Measurements from ENCODE around the gene ZNF772.

The ZNF772 gene

DNA sequence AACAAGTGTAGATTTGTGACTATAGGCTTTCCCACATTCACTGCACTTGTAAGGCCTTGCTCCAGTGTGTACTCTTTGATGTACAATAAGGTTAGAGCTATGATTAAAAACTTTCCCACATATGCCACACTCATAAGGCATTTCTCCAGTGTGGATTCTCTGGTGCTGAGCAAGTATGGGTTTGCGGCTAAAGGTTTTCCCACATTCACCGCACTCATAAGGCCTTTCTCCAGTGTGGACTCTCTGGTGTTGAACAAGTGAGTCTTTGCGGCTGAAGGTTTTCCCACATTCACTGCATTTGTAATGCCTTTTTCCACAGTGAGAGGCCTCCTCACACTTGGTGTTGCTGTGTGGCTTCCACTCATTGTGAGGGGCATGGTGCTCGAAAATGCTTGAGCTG, 3.7 kb downstream of the ZNF772 start:
- TF ChIP-seq, protein P1, sequence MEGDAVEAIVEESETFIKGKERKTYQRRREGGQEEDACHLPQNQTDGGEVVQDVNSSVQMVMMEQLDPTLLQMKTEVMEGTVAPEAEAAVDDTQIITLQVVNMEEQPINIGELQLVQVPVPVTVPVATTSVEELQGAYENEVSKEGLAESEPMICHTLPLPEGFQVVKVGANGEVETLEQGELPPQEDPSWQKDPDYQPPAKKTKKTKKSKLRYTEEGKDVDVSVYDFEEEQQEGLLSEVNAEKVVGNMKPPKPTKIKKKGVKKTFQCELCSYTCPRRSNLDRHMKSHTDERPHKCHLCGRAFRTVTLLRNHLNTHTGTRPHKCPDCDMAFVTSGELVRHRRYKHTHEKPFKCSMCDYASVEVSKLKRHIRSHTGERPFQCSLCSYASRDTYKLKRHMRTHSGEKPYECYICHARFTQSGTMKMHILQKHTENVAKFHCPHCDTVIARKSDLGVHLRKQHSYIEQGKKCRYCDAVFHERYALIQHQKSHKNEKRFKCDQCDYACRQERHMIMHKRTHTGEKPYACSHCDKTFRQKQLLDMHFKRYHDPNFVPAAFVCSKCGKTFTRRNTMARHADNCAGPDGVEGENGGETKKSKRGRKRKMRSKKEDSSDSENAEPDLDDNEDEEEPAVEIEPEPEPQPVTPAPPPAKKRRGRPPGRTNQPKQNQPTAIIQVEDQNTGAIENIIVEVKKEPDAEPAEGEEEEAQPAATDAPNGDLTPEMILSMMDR (IDR thresholded peaks at IDR 0.05; ENCODE audit: low read depth, low read length, missing control alignments) = no peak
- no peak overlapping the region for H3K4me3 ChIP-seq (replicated peaks; ENCODE audit: low read depth, low read length)
- no peak for DNase-seq (ENCODE audit: extremely low read depth, low read depth)

- DNase-seq (ENCODE audit: extremely low read depth, low read depth) = no peak
- TF ChIP-seq, protein P1 (IDR thresholded peaks at IDR 0.05; ENCODE audit: low read depth, low read length, missing control alignments) = no peak
Observed at GRCh38 chr19:57466489-57466888, 10.9 kb downstream of the ZNF772 start.

DNA sequence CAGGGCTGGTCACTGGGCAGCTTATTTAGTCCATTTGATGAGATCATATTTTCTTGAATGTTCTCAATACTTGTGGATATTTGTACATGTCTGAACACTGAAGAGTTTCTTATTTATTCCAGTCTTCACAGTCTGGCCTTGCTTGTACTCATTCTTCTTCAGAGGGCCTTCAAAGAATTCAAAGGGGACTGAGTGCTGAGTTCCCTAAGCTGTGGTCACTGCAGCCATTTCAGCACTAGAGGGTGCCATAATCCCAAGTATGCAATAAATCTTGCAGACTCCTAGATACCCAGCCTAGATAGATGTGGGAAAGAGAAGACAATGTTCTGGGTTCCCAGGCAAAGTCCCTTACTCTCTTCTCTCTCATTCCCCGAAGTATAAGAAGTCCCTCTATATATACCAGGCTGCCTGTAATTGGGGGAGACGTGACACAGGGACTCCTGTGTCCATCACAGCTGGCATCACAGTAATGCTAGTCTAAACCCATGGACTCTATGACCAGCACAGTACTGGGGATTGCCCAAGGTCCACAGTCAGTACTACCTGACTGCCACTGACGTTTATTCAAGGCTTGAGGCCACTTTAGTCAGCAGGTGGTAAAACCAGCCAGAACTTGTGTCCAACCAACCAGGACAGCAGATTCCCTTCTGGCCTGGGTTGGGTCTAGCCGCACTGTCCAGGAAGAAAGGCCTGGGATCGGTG, 11.5 kb downstream of the ZNF772 start:
- H3K4me3 ChIP-seq (replicated peaks; ENCODE audit: low read depth, low read length) = no peak overlapping the region
- TF ChIP-seq, protein P1 (IDR thresholded peaks at IDR 0.05; ENCODE audit: low read depth, low read length, missing control alignments) = peak; percentile 61
- no peak for DNase-seq (ENCODE audit: extremely low read depth, low read depth)

More at GRCh38 chr19:57466489-57466888, 10.9 kb downstream of the ZNF772 start:
- no peak overlapping the region for H3K4me3 ChIP-seq (replicated peaks; ENCODE audit: low read depth, low read length)

DNA sequence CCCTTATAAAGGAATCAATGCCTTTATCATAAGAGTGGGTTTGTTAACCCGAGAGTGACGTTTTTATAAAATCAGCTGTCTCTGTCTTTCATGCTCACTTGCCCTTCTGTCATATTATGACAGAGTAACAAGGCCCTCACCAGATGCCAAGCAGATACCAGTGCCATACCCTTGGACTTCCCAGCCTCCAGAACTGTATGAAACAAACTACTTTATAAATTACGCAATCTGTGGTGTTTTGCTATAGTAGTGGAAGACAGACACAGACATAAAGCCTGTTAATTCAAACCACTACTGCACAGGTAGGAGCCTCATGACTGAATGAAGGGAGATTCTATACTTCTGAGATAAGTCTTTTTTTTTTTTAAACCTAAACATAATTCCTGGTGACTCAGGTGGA, 25.1 kb downstream of the ZNF772 start:
- H3K4me3 ChIP-seq (replicated peaks; ENCODE audit: low read depth, low read length) = no peak overlapping the region
- TF ChIP-seq, protein P1 (IDR thresholded peaks at IDR 0.05; ENCODE audit: low read depth, low read length, missing control alignments) = no peak

DNA sequence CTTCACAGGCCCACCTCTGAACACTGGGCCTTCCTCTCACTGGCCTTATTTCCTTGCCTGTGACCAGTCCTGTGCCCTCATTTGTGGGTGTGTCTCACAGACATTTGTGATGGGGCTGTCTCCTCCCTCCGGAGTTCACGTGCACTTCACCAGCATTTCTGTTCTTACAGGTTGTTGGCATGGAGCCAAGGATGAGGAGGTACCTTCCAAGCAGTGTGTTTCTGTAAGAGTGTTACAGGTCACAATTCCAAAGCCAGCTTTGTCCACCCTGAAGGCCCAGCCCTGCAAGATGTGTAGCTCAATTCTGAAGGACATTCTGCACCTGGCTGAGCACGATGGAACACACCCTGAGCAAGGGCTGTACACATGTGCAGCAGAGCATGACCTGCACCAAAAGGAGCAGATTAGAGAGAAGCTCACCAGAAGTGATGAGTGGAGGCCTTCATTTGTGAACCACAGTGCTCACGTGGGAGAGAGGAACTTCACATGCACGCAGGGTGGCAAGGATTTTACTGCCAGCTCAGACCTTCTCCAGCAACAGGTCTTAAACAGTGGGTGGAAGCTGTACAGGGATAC, 34.2 kb downstream of the ZNF772 start:
- TF ChIP-seq, protein P1 (IDR thresholded peaks at IDR 0.05; ENCODE audit: low read depth, low read length, missing control alignments) = no peak
- H3K4me3 ChIP-seq (replicated peaks; ENCODE audit: low read depth, low read length) = no peak overlapping the region
- no peak for DNase-seq (ENCODE audit: extremely low read depth, low read depth)

More for the DNA sequence above, 25.1 kb downstream of the ZNF772 start:
- DNase-seq (ENCODE audit: extremely low read depth, low read depth) = no peak

GRCh38 chr19:57441979-57442752, 35.2 kb downstream of the ZNF772 start:
- H3K4me3 ChIP-seq (replicated peaks; ENCODE audit: low read depth, low read length) = no peak overlapping the region
- TF ChIP-seq, protein P1 (IDR thresholded peaks at IDR 0.05; ENCODE audit: low read depth, low read length, missing control alignments) = no peak
- DNase-seq (ENCODE audit: extremely low read depth, low read depth) = no peak

All from HFF-Myc (cell line).